Natural killer cell (primary cell): ENCODE measurements around the gene UPP1. TPM values are rescaled to one million over a fixed set of nuclear protein-coding genes. Genes with fewer than 3 reads are reported as not detected.

Experiments used
- ATAC-seq, 3 donors: fragments of 150-1000 bp in 2 of 3; fragments of 200-7000 bp in 1 of 3; cut with Tn5 transposase; 1 replicate in 1 of 3; 2 replicates in 2 of 3; pipeline ENCODE4 v1.10.0; 2021; ENCODE audit warnings: mild to moderate bottlenecking in 2 of 3, moderate library complexity in 2 of 3
- DNase-seq, 2 donors: peaks; one replicate each; pipeline versions ENCODE4 v3.0.0 to v3.0.0-alpha.2; 2013 to 2021; ENCODE audit warnings: mixed read lengths in 1 of 2
- H3K27ac ChIP-seq: one replicate; pipeline ENCODE4 v1.5.1; 2013; ENCODE audit warnings: mild to moderate bottlenecking, low read length
- H3K27me3 ChIP-seq: one replicate; pipeline ENCODE4 v1.6.1; 2013; ENCODE audit warnings: low read length; ENCODE audit not compliant: control insufficient read depth, insufficient read depth
- H3K36me3 ChIP-seq: one replicate; pipeline ENCODE4 v1.6.1; 2013; ENCODE audit warnings: low read length; ENCODE audit not compliant: control insufficient read depth, insufficient read depth
- H3K4me1 ChIP-seq: one replicate; pipeline ENCODE4 v1.6.1; 2013; ENCODE audit warnings: low read length; ENCODE audit not compliant: control insufficient read depth, insufficient read depth
- H3K4me3 ChIP-seq: one replicate; pipeline ENCODE4 v1.5.1; 2013; ENCODE audit warnings: low read length
- H3K9me3 ChIP-seq: one replicate; pipeline ENCODE4 v1.6.1; 2013; ENCODE audit warnings: low read length; ENCODE audit not compliant: control insufficient read depth, insufficient read depth
- H3K27ac Mint-ChIP-seq, 2 donors: one replicate each; pipeline ENCODE4 v1.8.0; 2022; ENCODE audit warnings: mild to moderate bottlenecking in 2 of 2, mixed read lengths in 2 of 2, moderate library complexity in 1 of 2
- H3K27me3 Mint-ChIP-seq, 2 donors: one replicate each; pipeline ENCODE4 v1.8.0; 2022; ENCODE audit warnings: low read depth in 2 of 2, mixed read lengths in 2 of 2
- H3K36me3 Mint-ChIP-seq: one replicate; pipeline ENCODE4 v1.8.0; 2022; ENCODE audit warnings: mixed read lengths
- H3K4me1 Mint-ChIP-seq, 2 donors: one replicate each; pipeline ENCODE4 v1.8.0; 2022; ENCODE audit warnings: mixed read lengths in 2 of 2
- H3K4me3 Mint-ChIP-seq: one replicate; pipeline ENCODE4 v1.8.0; 2022; ENCODE audit warnings: mild to moderate bottlenecking, moderate library complexity, mixed read lengths
- H3K9me3 Mint-ChIP-seq, 2 donors: one replicate each; pipeline ENCODE4 v1.8.0; 2022; ENCODE audit warnings: mixed read lengths in 2 of 2
- CTCF ChIP-seq: fragments of 200-600 bp; IDR thresholded peaks from one replicate; pipeline ENCODE4 v1.8.0; 2022; ENCODE audit warnings: antibody characterized with exemption
- WGBS: methylation state at CpG from one replicate; pipeline ENCODE4 v1.1.7; 2013; ENCODE audit warnings: missing lambda C conversion rate; ENCODE audit not compliant: insufficient coverage; 5-methylcytosine and 5-hydroxymethylcytosine counted together
- intact Hi-C: fragments of 100-400 bp; cut with micrococcal nuclease; formaldehyde crosslinking; loops from one replicate; pipeline ENCODE4 v1.14.2; 2022
- total RNA-seq, 4 donors: library from RNA; stranded (reverse); fragments of 120-200 nt in 1 of 4; gene quantifications; one replicate each; pipeline versions ENCODE4 v1.2.3 to v1.2.4, GENCODE V29; 2013 to 2022

Gene UPP1
- total RNA-seq, 3 donors from 2014 or later (not counting 1 experiment from before 2014, with no cell fraction given), result 98.5 to 121 (median 113) TPM

GRCh38 chr7:48085942-48086341 is 3.1 kb upstream of the UPP1 start:
- H3K4me3 Mint-ChIP-seq, result peak overlapping the region; percentile 83
- no peaks in the 10 kb centered on the region for H3K27me3 Mint-ChIP-seq
- H3K27ac ChIP-seq, result peak overlapping the region; percentile 95
- no peaks in the 10 kb centered on the region for H3K27me3 ChIP-seq
- H3K9me3 ChIP-seq, result no peaks in the 10 kb centered on the region
- ATAC-seq, result no peak
- H3K4me3 ChIP-seq, result no peak overlapping the region
- intact Hi-C loops, result loop anchor here (2.0 to 5.0 kb wide), 4 partner anchors 39 to 109 kb away; partner anchors contain the start of genes C7orf57 and HUS1
- H3K36me3 Mint-ChIP-seq, result peaks cover 7% of the 10 kb centered on the region
- no peaks in the 10 kb centered on the region for H3K9me3 Mint-ChIP-seq
- WGBS, result 63% methylated on average over 1 of the region's 1 CpG
- H3K4me1 ChIP-seq, result peaks cover 68% of the 10 kb centered on the region
- H3K36me3 ChIP-seq, result peaks cover 7% of the 10 kb centered on the region
- TF ChIP-seq CTCF, result no peak
- H3K27ac Mint-ChIP-seq, result peak overlapping the region; percentile 96 to 98
- peaks cover 58 to 74% of the 10 kb centered on the region in 2 donors for H3K4me1 Mint-ChIP-seq
- no peak for DNase-seq

GRCh38 chr7:48087349-48087748 is 1.7 kb upstream of the UPP1 start:
- Histone ChIP-seq H3K36me3 (peaks cover 20% of the 10 kb centered on the region), H3K4me3 (no peak overlapping the region), H3K27me3 (no peaks in the 10 kb centered on the region), H3K4me1 (peaks cover 80% of the 10 kb centered on the region), H3K9me3 (no peaks in the 10 kb centered on the region), H3K27ac (peak overlapping the region; percentile 95)
- no peak for TF ChIP-seq CTCF
- peak overlapping the region; percentile 96 to 98 for H3K27ac Mint-ChIP-seq
- peak; percentile 40 to 70 for DNase-seq
- peak; percentile 25 to 40 (median 27) for ATAC-seq
- H3K9me3 Mint-ChIP-seq, result no peaks in the 10 kb centered on the region
- H3K4me1 Mint-ChIP-seq, result peaks cover 70 to 88% of the 10 kb centered on the region in 2 donors
- peaks cover 15% of the 10 kb centered on the region for H3K36me3 Mint-ChIP-seq
- intact Hi-C loops, result loop anchor here (5.0 kb wide), 2 partner anchors 95 to 110 kb away; partner anchors contain the start of gene HUS1
- H3K4me3 Mint-ChIP-seq, result peak overlapping the region; percentile 82
- H3K27me3 Mint-ChIP-seq, result no peaks in the 10 kb centered on the region
- WGBS, result 37% methylated on average over 7 of the region's 7 CpGs

- Mint-ChIP-seq H3K27ac (peak overlapping the region; percentile 96 to 98), H3K27me3 (no peaks in the 10 kb centered on the region), H3K9me3 (no peaks in the 10 kb centered on the region), H3K4me3 (peak overlapping the region; percentile 95), H3K4me1 (peaks cover 74 to 92% of the 10 kb centered on the region in 2 donors), H3K36me3 (peaks cover 15% of the 10 kb centered on the region)
- no peak for TF ChIP-seq CTCF
- no peaks in the 10 kb centered on the region for H3K27me3 ChIP-seq
- H3K36me3 ChIP-seq, result peaks cover 25% of the 10 kb centered on the region
- H3K9me3 ChIP-seq, result no peaks in the 10 kb centered on the region
- peak overlapping the region; percentile 95 for H3K27ac ChIP-seq
- ATAC-seq (peak; percentile 15 to 72 (median 64)), DNase-seq (peak in 1 of 2 donors; percentile 83)
- H3K4me1 ChIP-seq, result peaks cover 75% of the 10 kb centered on the region
- intact Hi-C loops, result loop anchor here (5.0 kb wide), 2 partner anchors 96 to 111 kb away; partner anchors contain the start of gene HUS1
- peak overlapping the region; percentile 59 for H3K4me3 ChIP-seq
- under 1% methylated on average over 25 of the region's 25 CpGs for WGBS
Measured at GRCh38 chr7:48088559-48089045, 463 bp upstream of the UPP1 start.
